HCT116 (cell line): Measurements from ENCODE around the gene SGMS1.

ENCODE experiments used
- CEBPB ChIP-seq: IDR thresholded peaks from 2 replicates; pipeline ENCODE4 v1.6.1; 2012; ENCODE audit warnings: low read depth
- EZH2 ChIP-seq: fragments of 200-600 bp; sonication (generic); IDR thresholded peaks from 2 replicates; pipeline ENCODE4 v1.6.1; 2017; ENCODE audit warnings: antibody characterized with exemption, mixed run types
- EZH2phosphoT487 ChIP-seq: fragments of 200-600 bp; IDR thresholded peaks from 2 replicates; pipeline ENCODE4 v1.6.1; 2018; ENCODE audit warnings: antibody characterized with exemption, borderline replicate concordance
- JUND ChIP-seq: IDR thresholded peaks from 2 replicates; pipeline ENCODE4 v1.6.1; 2012
- POLR2A ChIP-seq: IDR thresholded peaks from 2 replicates; pipeline ENCODE4 v1.7.0; 2011; ENCODE audit warnings: borderline replicate concordance; ENCODE audit not compliant: insufficient read depth, insufficient read length; ENCODE audit errors: extremely low read depth
- POLR2AphosphoS5 ChIP-seq: IDR thresholded peaks from 2 replicates; pipeline ENCODE4 v1.6.1; 2011; ENCODE audit warnings: mild to moderate bottlenecking, low read depth, low read length, moderate library complexity
- RAD21 ChIP-seq: IDR thresholded peaks from 2 replicates; pipeline ENCODE4 v1.6.1; 2012; ENCODE audit warnings: low read depth, mild to moderate bottlenecking
- SRF ChIP-seq: IDR thresholded peaks from 2 replicates; pipeline ENCODE4 v1.6.1; 2012; ENCODE audit warnings: low read depth
- YY1 ChIP-seq: IDR thresholded peaks from 2 replicates; pipeline ENCODE4 v1.6.1; 2011; ENCODE audit warnings: low read length, low read depth, moderate library complexity, mild to moderate bottlenecking; ENCODE audit not compliant: insufficient replicate concordance; ENCODE audit errors: extremely low read depth
- ZNF274 ChIP-seq: fragments of 200-500 bp; sonication (Bioruptor generic); IDR thresholded peaks from 2 replicates; pipeline ENCODE4 v1.6.1; 2014; ENCODE audit warnings: mild to moderate bottlenecking, low read depth, low read length, inconsistent platforms
- TF ChIP-seq, protein P1 (sequence below), 3 experiments: fragments of 200-600 bp in 1 of 3; sonication (generic) in 1 of 3; IDR thresholded peaks in 2 of 3; conservative IDR thresholded peaks in 1 of 3; 2 replicates each; pipeline ENCODE4 v1.5.1; 2012 to 2017; ENCODE audit warnings: low read depth in 2 of 3, low read length in 2 of 3, antibody characterized with exemption in 1 of 3, borderline replicate concordance in 1 of 3, control low read depth in 1 of 3, mild to moderate bottlenecking in 1 of 3, mixed read lengths in 1 of 3, mixed run types in 1 of 3, moderate library complexity in 1 of 3; ENCODE audit not compliant: insufficient read depth in 1 of 3
- TF ChIP-seq, protein P2 (sequence below): IDR thresholded peaks from 2 replicates; pipeline ENCODE4 v1.6.1; 2012
- TF ChIP-seq, protein P3 (sequence below): IDR thresholded peaks from 2 replicates; pipeline ENCODE4 v1.6.1; 2012
- TF ChIP-seq, protein P4 (sequence below): IDR thresholded peaks from 2 replicates; pipeline ENCODE4 v1.6.1; 2012; ENCODE audit warnings: low read depth

DNA sequence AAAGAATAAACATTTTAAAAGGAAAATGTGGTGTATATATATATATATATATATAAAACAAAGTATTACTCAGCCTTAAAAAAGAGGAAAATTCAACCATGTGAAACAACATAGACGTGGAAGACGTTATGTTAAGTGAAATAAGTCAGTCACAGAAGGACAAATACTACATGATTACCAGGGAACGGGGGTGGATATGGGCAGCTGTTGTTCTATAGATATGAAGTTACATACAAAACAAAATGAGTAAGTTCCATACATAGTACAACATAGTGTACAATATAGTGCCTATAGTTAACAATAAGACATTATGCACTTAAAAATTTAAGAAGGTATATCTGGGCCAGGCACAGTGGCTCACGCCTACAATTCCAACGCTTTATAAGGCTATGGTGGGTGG is 48.8 kb downstream of the SGMS1 start:
- TF ChIP-seq EZH2: no peak
- TF ChIP-seq, protein P1, sequence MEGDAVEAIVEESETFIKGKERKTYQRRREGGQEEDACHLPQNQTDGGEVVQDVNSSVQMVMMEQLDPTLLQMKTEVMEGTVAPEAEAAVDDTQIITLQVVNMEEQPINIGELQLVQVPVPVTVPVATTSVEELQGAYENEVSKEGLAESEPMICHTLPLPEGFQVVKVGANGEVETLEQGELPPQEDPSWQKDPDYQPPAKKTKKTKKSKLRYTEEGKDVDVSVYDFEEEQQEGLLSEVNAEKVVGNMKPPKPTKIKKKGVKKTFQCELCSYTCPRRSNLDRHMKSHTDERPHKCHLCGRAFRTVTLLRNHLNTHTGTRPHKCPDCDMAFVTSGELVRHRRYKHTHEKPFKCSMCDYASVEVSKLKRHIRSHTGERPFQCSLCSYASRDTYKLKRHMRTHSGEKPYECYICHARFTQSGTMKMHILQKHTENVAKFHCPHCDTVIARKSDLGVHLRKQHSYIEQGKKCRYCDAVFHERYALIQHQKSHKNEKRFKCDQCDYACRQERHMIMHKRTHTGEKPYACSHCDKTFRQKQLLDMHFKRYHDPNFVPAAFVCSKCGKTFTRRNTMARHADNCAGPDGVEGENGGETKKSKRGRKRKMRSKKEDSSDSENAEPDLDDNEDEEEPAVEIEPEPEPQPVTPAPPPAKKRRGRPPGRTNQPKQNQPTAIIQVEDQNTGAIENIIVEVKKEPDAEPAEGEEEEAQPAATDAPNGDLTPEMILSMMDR (IDR thresholded peaks at IDR 0.05 in 2 of 3, conservative IDR thresholded peaks at IDR 0.05 in 1 of 3; ENCODE audit: borderline replicate concordance in 1 of 3, insufficient read depth in 1 of 3, low read depth in 2 of 3, low read length in 2 of 3): no peak
- no peak for TF ChIP-seq SRF
- TF ChIP-seq CEBPB: no peak
- no peak for TF ChIP-seq POLR2AphosphoS5
- no peak for TF ChIP-seq POLR2A
- no peak for TF ChIP-seq RAD21
- TF ChIP-seq JUND: no peak
- TF ChIP-seq, protein P2, sequence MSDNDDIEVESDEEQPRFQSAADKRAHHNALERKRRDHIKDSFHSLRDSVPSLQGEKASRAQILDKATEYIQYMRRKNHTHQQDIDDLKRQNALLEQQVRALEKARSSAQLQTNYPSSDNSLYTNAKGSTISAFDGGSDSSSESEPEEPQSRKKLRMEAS: no peak
- TF ChIP-seq, protein P3, sequence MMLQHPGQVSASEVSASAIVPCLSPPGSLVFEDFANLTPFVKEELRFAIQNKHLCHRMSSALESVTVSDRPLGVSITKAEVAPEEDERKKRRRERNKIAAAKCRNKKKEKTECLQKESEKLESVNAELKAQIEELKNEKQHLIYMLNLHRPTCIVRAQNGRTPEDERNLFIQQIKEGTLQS: no peak
- TF ChIP-seq EZH2phosphoT487: no peak
- TF ChIP-seq ZNF274: no peak
- TF ChIP-seq YY1: no peak
- TF ChIP-seq, protein P4, sequence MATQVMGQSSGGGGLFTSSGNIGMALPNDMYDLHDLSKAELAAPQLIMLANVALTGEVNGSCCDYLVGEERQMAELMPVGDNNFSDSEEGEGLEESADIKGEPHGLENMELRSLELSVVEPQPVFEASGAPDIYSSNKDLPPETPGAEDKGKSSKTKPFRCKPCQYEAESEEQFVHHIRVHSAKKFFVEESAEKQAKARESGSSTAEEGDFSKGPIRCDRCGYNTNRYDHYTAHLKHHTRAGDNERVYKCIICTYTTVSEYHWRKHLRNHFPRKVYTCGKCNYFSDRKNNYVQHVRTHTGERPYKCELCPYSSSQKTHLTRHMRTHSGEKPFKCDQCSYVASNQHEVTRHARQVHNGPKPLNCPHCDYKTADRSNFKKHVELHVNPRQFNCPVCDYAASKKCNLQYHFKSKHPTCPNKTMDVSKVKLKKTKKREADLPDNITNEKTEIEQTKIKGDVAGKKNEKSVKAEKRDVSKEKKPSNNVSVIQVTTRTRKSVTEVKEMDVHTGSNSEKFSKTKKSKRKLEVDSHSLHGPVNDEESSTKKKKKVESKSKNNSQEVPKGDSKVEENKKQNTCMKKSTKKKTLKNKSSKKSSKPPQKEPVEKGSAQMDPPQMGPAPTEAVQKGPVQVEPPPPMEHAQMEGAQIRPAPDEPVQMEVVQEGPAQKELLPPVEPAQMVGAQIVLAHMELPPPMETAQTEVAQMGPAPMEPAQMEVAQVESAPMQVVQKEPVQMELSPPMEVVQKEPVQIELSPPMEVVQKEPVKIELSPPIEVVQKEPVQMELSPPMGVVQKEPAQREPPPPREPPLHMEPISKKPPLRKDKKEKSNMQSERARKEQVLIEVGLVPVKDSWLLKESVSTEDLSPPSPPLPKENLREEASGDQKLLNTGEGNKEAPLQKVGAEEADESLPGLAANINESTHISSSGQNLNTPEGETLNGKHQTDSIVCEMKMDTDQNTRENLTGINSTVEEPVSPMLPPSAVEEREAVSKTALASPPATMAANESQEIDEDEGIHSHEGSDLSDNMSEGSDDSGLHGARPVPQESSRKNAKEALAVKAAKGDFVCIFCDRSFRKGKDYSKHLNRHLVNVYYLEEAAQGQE: no peak
